Activated CD4-positive, alpha-beta T cell treated with anti-CD3 and anti-CD28 coated beads, Interleukin-2, amount 50 U/mL, for 1 hour (primary cell): ENCODE results near the gene C18orf32.
"Not testable (repeated sequence)": the region's sequence is repeated elsewhere in the genome, so short reads cannot be mapped to it uniquely, and the experiment has no call there.

Source experiments
- DNase-seq: peaks from one replicate; pipeline ENCODE4 v3.0.0-alpha.2; 2020

C18orf32 gene

DNA sequence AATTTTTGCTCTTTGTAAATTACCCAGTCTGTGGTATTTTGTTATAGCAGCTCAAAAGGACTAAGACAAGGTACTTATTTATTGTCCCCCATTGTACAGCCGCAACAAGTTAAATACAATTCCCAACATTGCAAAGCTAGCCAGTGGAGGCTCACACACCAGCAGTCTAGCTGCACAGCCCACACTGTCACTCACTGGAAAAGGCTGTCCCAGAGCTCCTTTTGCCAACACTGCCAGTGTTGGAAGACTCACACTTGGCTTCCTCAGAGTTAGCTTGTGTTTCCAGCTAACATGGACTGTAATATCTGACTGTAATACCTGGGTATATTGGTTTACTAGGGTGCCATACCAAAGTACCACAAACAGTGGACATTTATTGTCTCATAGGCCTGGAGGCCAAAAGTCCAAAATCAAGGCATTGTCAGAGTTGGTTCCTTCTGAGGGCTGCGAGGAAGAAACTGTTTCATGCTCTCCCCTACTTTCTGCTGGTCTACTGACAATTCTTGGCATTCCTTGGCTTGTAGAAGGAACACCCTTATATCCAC, 19.9 kb downstream of the C18orf32 start:
- DNase-seq = no peak

DNA sequence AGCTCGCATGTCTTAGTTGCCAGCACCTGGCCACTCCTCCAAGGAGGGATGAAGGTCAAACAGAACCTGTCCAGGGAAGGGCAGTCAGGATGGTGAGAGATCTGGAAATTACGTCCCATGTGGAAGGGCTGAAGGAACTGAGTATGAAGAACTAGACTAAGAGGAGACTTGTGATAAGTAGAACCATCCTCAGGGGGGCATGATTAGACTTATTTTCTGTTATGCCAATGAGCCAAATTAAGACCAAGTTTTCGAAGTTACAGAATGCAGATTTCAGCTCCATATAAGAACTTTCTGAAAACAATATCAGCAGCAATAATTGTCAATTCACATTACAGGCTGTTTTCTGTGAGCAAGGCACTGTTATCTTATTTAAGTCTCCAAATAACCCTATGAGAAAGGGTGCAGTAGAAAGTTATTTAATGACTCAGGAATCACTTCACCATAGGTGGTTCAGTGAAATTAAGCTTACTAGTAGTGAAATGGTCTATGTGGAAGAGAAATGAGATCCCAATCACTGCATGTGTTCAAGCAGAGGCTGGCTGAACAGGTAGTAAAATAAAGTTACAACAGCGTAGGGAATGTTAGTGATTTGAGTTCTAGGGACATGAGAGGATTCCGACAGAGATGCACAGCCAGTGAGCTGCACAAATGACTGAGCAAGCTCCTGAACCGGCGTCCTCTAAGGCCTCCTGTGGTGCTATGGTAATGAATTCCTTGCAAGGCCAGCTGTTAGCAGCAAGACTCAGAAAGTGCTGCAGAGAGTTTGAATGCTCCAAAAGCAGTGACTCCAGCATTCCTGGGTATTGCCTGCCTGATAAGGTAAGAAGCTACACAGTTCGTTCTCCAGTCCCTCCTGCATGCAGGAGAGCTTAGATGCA, 22.1 kb downstream of the C18orf32 start:
- no peak for DNase-seq

DNA sequence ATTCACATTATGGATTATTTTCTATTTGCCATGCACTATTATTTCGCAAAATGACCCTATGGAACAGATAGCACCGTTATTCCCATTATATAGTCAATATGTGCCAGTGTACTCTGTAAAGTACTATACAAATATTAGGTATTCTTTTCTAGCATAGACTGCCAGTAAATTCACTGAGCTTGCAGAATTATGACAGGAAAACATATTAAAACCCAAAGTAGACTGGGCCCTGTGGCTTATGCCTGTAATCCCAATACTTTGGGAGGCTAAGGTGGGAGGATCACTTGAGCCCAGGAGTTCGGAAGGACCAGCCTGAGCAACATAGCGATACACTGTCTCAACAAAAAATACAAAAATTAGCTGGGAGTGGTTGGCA, 25.4 kb downstream of the C18orf32 start:
- no peak for DNase-seq

DNA sequence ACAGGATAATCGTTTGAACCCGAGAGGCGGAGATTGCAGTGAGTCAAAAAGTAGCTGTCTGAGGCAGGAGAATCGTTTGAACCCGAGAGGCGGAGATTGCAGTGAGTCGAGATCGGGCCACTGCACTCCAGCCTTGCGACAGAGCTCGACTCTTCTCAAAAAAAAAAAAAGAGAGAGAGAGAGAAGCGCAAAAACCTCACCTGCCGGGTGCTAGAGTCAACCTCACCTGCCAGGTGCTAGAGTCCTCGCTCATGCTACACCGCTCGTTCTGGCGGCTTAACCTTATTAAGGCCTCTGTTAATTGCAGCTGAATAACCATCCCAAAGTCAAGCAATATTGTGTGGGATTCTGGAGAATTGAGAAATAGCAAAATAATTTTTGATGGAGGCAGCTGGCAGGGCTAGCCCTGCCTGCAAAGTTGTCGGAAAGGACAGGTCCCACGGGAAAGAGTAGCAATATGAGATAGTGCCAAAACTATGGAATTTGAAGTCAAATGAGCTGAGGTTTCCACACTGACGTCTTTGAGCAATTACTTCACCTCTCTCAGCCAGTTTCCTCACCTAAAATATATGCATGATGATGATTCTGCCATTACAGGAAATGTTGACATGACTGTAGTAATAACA, 25.9 kb downstream of the C18orf32 start:
- DNase-seq = peak; percentile 4

DNA sequence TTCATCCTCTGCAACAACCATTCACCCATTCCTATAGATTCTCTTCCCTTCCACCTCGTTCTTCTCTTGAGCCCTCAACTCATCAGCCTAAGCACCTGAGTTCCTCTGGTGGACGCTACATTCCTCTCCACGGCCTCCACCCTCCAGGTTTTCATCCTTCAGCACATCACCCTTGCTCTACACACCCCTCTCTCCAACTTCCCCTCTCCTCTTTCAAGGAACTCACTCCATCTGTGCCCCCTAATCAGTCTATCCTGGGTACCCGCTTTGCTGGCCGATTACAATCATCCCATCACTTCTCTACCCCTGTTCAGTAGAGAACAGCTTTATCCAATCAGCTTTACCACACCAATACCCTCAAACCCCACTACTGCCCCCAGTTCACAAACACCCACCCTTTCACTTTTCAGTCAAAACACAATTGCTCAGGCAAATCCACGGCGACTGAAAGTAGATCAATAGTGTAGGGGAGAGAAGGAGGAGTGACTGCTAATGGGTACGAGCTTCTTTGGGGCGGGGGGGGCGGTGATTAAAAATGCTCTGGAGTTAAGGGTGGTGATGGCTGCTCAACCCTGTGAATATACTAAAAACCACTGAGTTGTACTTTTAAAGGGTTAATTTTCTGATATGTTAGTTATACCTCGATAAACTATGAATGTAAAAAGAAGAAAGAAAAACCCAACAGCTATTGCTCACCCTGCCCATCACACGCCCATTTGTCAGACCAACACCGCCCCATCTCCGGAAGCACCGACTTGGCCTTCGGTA, 27.4 kb downstream of the C18orf32 start:
- peak; percentile 9 for DNase-seq

DNA sequence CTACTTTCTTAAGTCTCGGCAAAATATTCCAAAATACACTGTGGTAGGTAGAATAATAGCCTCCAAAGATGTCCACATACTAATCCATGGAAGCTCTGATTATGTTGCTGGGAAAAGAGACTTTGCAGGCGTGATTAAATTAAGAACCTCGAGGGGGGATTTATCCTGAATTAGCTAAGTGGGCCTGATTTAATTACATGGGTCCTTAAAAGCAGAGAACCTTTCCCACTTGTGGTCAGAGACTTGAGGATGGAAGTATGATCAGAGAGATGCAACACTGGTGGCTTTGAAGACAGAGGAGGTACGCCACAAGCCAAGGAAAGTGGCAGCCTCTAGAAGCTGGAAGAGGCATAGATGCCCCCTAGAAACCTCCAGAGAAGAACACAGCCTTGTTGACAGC, 29.4 kb downstream of the C18orf32 start:
- DNase-seq = no peak

DNA sequence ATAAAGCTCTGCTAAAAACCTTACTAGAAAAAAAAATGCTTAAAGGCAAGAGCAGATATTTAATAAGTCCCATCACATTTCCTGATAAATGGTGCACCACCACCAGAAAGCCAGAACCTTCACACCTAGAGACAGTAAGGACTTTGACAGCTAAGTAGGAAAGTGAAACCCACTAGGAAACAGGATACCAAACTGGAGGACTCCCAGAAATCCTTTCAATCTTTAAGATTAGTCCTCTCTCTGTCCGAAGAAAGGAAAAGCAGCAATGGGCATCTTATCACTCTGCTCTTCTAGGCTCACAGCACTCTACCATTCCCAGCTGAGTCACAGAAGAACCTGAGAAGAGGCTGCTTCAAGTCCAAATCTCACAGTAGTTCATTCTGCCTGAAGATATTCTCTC, 30.2 kb downstream of the C18orf32 start:
- DNase-seq = no peak

DNA sequence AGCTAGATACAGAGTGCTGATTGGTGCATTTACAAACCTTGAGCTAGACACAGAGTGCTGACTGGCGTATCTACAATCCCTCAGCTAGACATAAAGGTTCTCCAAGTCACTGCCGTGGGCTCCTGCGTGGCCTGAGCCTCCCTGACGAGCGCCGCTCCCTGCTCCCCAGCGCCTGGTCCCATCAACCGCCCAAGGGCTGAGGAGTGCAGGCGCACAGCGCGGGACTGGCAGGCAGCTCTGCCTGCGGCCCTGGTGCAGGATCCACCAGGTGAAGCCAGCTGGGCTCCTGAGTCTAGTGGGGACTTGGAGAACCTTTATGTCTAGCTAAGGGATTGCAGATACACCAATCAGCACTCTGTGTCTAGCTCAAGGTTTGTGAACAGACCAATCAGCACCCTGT, 34.5 kb downstream of the C18orf32 start:
- not testable (repeated sequence) for DNase-seq

DNA sequence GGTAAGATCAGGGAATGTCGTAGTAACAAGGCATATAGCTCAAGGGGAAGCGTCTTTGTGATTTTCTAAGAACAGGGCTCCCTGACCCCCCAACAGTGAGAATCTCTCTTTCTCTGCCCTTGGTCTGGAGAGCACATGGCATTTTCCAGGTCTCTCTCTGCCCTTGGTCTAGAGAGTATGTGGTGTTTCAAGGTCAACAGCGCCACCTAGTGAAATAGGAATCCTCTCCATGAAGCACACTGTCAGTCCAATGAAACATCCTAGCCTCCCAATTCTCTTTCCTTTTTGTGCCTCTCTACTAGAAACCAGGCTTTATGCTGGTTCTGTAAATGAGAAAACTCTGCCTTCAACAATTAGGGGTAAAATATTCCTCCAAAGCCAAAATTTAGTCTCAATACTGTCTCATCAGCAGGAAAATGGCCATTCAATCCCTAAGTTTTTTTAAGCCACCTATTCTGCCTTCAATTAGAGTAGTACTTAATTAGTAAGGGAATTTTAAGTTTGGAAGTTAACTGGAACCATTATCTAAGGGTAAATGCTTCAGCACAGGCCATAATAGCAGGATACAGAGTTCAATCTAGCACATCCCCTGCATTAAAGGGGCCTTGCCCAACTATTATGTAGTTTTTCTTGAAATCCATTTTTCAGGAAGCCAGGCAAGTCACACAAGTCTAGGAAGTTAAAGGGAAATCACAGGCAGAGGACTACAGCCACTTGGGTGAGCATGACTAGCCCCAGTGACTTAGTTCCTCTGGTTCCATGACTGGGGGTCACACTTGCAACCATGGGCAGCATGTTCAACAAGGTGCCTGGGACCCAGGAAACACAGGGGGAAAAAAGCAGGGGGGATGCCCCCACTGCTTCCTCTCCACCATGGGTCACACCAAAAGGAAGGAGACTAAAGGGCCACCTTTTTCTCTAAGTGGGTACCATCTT, 39.0 kb downstream of the C18orf32 start:
- peak; percentile 30 for DNase-seq

DNA sequence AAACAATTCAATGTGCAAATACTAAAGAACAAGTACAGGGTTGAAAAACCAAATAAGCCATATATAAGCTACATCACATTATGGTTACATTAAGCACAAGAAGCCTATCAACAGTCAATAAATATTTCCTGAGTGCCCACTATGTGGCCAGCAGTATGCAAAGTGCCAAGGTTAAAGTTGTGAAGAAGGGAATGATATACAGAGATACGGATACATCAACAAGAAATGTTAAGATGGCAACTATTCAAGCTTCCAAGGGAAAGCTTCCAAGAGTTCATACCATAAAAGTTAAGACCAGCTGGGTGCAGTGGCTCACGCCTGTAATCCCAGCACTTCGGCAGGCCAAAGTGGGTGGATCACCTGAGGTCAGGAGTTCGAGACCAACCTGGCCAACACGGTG, 40.6 kb downstream of the C18orf32 start:
- DNase-seq = no peak

DNA sequence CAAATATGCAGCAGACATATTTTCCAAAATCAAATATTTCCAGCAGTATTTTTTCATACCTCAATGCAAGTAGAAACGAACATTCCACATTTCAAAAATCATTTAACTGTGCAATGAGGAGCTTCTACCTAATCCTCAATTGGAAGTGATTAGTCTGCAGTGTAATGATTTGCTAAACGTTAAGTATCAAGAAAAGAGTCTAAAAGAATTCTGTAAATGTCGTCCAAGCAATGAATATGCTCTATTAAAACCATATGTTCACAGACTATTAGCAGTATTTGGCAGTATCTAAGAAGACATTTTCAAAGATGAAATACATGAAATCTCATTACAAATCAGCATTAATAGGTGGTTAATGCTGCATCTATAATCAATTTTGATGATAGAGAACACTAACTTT, 42.5 kb downstream of the C18orf32 start:
- DNase-seq = no peak

DNA sequence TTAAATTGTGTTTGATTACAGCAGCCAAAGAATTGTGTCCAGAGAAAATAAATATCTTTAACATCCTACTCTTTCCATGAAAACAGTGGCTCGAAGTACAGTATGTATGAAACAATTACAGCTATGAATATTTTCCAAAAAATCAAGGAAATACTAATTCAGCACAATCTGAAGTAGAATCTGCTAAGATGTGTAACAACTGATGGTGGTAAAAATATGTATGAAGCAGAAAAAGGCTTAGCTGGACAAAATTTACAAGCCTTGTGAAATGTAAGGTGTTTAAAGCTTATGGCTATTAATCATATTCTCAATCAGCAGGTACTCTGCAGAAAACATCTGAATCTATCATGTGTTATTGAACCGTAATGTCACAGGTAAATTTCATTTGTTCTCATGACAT, 43.2 kb downstream of the C18orf32 start:
- DNase-seq = no peak

DNA sequence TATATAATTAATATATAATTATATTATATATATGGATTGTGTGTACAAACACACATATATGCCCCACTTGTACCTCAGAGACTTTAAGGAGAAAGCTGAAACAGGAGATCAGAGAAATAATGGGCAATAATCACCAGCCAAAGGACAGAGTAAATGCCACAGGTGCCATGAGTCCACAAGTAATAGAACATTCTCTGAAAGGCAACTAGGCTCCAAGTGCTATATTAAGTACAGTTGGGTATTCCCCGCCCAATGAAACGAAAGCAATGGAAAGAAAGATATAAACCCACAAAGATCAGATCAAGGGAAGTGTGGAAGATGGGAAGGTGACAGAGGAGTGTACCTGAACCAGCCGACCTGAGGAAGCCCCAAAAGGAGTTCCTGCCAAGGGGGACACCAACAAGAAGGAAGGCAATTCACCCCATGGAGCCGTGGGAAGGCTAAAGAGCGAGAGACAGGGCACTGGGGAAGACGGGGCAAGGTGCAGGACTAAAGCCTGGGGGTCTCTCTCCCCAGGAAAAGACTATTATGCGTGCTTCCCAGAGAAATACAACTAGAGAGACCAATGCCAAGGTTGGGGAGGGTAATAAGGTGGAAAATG, 45.6 kb downstream of the C18orf32 start:
- DNase-seq = no peak

DNA sequence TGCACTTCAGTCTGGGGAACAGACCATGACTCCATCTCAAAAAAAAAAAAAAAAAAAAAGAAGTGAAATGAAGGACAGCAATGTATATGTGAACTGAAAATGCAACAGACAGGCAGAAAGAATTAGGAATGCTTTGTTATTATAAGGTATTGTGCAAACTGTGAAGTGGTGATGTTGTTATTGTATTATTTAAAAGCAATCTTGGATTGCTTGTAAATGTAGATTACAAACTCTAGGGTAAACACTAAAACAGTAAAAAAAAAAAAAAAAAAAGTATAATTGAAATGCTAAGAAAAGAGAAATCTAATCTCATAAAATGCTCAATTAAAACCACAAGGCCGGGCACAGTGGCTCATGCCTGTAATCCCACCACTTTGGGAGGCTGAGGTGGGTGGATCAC, 51.9 kb downstream of the C18orf32 start:
- no peak for DNase-seq

DNA sequence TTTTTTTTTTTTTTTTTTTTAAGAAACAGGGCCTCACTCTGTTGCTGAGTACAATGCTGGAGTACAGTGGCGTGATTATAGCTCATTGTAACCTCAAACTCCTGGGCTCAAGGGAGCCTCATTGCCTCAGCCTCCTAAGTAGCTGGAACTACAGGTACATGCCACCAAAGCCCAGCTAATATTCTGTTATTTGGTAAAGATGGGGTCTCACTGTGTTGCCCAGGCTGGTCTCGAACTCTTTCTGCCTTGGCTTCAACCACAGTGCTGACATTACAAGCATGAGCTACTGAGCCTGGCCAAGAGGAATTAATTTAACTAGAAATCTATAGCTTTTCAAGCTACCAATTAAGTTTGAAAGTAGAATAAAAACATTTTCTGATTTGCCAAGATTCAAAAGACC, 54.4 kb downstream of the C18orf32 start:
- no peak for DNase-seq

DNA sequence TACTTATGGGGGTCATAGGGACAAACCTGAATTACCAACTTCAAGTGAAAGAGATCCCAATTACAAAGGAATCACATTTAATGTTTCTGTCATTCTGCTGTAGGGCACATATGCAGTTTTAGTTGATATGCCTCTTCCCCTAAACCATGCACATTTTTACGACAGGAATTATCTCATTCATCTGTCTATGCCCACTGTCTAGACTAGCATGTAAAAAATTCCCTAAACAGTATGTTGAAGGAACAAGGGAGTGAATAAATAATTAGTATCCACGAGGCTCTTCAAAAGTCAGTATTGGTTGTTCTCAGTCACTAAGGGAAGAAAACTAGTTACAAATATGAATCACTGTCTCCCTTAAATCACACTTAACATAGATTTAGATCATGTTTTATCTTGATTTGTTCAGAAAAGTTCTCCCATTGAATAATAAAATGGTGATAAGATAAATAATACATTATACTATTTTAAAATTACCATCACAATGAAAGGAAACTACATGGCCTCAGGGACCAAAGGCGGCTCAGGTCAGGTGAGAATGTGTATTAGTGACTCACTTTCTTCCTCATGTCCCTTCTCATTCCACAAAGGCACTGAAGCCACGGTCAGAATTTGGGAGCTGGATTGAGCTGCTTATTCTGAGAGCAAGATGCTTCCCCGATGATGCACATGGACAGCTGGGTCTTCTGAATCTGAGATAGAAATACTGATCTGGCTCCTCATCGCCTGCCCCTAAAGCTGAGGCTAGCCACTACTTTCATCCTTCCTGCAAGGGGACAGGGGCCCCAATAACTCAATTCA, 55.7 kb downstream of the C18orf32 start:
- DNase-seq = no peak
